ENCODE data around the gene DPP7. TPM values are rescaled to one million over a fixed set of nuclear protein-coding genes. Genes with fewer than 3 reads are reported as not detected.
"Not testable (repeated sequence)": the region's sequence is repeated elsewhere in the genome, so short reads cannot be mapped to it uniquely, and the experiment has no call there.

Gene DPP7
- total RNA-seq, 2 donors from 2014 or later, result 147 to 235 TPM

DNA sequence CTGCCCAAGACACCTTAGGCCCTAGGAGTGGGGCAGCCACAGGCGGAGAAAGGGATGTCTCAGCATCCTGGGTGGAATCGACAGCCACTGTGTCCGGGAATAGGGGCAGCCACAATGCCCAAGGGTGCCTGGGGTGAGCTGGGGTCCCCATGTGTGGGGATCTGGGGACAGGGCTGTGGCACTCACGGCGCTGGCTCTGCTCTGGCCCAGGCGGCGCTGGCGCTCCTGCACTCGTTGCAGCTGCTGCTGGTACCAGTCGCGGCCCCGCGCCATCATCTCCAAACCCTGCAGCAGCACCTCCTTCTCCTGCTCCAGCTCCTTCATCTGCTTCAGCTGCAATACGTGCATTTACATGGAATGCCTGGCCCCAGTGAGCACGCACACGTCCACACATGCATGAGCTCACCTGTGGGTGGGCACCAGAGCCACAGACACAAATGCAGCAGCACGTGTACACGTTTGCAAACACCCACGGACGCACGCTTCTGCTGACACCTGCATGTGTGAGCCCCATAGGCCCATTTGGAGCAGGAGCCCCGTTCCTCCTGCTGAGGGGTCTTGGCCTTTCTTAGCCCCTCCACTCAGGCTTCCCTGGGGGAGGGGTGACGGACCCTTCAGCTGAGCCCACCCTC lies 49.1 kb downstream of the DPP7 start:
- intact Hi-C loops (cut with DNase I), result loop anchor here (10.0 kb wide), 1 partner anchor 281 kb away; no protein-coding TSS in a partner anchor
- TF ChIP-seq POLR2AphosphoS5 (IDR thresholded peaks at IDR 0.05), result no peak
- no peak for TF ChIP-seq POLR2A (IDR thresholded peaks at IDR 0.05)
- TF ChIP-seq, protein P1, sequence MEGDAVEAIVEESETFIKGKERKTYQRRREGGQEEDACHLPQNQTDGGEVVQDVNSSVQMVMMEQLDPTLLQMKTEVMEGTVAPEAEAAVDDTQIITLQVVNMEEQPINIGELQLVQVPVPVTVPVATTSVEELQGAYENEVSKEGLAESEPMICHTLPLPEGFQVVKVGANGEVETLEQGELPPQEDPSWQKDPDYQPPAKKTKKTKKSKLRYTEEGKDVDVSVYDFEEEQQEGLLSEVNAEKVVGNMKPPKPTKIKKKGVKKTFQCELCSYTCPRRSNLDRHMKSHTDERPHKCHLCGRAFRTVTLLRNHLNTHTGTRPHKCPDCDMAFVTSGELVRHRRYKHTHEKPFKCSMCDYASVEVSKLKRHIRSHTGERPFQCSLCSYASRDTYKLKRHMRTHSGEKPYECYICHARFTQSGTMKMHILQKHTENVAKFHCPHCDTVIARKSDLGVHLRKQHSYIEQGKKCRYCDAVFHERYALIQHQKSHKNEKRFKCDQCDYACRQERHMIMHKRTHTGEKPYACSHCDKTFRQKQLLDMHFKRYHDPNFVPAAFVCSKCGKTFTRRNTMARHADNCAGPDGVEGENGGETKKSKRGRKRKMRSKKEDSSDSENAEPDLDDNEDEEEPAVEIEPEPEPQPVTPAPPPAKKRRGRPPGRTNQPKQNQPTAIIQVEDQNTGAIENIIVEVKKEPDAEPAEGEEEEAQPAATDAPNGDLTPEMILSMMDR (IDR thresholded peaks at IDR 0.05), result no peak
- Histone ChIP-seq H3K36me3 (no peaks in the 10 kb centered on the region), H3K4me3 (no peak overlapping the region), H3K27ac (no peak overlapping the region), H3K9me3 (no peaks in the 10 kb centered on the region), H3K27me3 (replicated peaks; ENCODE audit: insufficient read depth) (no peaks in the 10 kb centered on the region), H3K4me1 (replicated peaks) (peaks cover 3% of the 10 kb centered on the region)
- whole genome bisulfite sequencing, result 94% methylated on average over 23 of the region's 23 CpGs
- no peak for DNase-seq (ENCODE audit: low spot score)

DNA sequence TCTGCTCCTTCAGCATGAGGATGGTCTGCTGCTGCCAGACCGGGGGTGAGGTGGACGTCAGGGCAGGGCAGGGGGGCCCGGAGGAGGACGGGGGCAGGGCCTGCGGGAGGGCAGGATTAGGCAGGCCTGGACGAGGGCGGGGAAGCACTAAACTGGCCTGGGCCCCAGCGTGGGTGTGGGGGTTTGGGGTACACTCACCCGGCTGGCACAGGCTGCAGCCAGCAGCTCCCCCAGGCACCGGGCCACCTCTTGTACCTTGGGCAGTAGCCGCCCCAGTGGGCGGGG lies 49.7 kb downstream of the DPP7 start:
- no peak for TF ChIP-seq POLR2A (IDR thresholded peaks at IDR 0.05)
- no peak for TF ChIP-seq POLR2AphosphoS5 (IDR thresholded peaks at IDR 0.05)
- TF ChIP-seq, protein P1 (IDR thresholded peaks at IDR 0.05), result no peak
- Histone ChIP-seq H3K9me3 (no peaks in the 10 kb centered on the region), H3K4me3 (no peak overlapping the region), H3K36me3 (no peaks in the 10 kb centered on the region), H3K4me1 (replicated peaks) (peaks cover 3% of the 10 kb centered on the region), H3K27me3 (replicated peaks; ENCODE audit: insufficient read depth) (no peaks in the 10 kb centered on the region), H3K27ac (no peak overlapping the region)
- no peak for DNase-seq (ENCODE audit: low spot score)
- 62% methylated on average over 12 of the region's 12 CpGs for WGBS
- intact Hi-C loops (cut with DNase I), result loop anchor here (10.0 kb wide), 1 partner anchor 280 kb away; no protein-coding TSS in a partner anchor

DNA sequence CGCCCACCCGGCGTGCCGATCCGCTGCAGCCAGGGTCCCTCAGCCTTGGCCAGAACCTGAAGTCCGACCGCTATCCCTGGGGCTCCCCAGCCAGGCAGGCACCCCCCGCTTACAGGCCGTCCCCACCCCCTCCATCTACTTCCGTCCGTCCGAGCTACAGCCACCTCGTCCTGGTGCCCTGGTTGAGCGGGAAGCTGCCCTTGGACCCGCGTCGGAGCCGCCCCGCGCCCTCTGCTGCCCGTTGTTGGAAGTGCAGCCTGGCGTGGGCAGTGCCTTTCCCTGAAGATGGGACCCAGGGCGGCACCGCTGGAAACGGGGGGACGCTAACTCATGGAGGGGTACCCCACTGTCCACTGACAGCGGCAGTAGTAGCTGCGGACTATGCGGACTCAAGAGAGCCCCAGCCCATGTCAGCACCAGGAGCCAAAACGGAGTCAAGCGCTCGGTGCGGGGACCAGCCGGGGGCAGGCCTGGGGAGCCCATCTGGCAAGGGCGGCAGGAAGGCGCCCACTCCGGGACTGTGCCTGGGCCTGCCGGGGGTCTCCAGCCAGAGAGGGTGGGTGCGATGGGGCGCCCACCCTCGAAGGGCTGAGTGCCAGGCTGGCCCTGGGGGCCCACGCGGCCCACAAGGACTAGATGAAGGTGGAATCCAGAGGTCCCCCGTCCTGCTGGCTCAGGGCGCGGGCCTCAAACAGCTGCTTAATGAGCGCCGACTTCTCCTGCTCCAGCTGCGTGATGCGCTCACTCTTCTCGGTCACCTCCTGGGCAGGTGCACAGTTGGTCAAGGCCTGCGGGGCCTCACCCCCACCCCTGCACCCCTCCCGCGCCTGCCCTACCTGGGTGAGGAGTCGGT lies 50.3 kb downstream of the DPP7 start:
- no peak for DNase-seq (ENCODE audit: low spot score)
- Histone ChIP-seq H3K27ac (no peak overlapping the region), H3K4me3 (no peak overlapping the region), H3K4me1 (replicated peaks) (no peaks in the 10 kb centered on the region), H3K27me3 (replicated peaks; ENCODE audit: insufficient read depth) (no peaks in the 10 kb centered on the region), H3K9me3 (no peaks in the 10 kb centered on the region), H3K36me3 (no peaks in the 10 kb centered on the region)
- no peak for TF ChIP-seq POLR2A (IDR thresholded peaks at IDR 0.05)
- TF ChIP-seq POLR2AphosphoS5 (IDR thresholded peaks at IDR 0.05), result peak; percentile 52
- TF ChIP-seq, protein P1 (IDR thresholded peaks at IDR 0.05), result peak; percentile 89 to 97 (median 96)
- intact Hi-C loops (cut with DNase I), result loop anchor here (10.0 kb wide), 1 partner anchor 279 kb away; no protein-coding TSS in a partner anchor
- 48% methylated on average over 46 of the region's 55 CpGs for WGBS

DNA sequence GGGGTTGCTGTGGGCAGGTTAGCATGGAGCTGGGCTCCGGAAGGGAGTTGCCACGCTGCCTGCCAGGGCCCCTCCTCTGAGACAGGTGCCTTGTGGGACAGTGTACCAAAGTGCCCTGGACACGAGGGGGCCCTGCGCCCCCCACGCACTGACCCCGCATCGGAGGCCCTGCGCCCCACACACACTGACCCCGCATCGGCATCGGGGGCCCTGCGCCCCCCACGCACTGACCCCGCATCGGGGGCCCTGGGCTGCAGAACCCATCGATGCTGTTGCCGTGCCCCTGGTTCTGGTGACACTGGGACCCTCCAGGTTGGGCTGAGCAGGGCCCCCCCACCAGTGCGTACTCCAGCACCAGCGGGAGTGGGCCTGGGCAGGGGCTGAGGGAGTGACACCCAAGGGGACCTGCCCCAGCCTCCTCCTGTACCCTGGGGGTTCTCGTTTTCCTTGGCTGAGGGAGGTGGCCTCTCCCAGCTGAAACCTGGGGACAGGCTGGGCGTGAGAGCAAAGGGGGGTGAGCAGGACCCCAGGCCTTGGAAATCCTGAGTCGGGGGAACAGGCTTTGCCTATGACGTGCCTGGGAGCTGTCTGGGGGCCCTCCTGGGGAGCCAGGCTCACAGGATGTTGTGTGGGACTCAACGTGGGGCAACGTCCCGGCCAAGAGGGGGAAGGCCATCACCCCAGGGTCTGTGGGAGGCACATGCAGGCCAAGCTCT lies 51.1 kb downstream of the DPP7 start:
- H3K4me1 ChIP-seq (replicated peaks), result no peaks in the 10 kb centered on the region
- no peak for DNase-seq (ENCODE audit: low spot score)
- H3K4me3 ChIP-seq, result no peak overlapping the region
- H3K9me3 ChIP-seq, result no peaks in the 10 kb centered on the region
- no peaks in the 10 kb centered on the region for H3K36me3 ChIP-seq
- H3K27me3 ChIP-seq (replicated peaks; ENCODE audit: insufficient read depth), result no peaks in the 10 kb centered on the region
- intact Hi-C loops (cut with DNase I), result loop anchor here (10.0 kb wide), 1 partner anchor 279 kb away; no protein-coding TSS in a partner anchor
- 90% methylated on average over 8 of the region's 26 CpGs for WGBS
- no peak overlapping the region for H3K27ac ChIP-seq
- TF ChIP-seq POLR2AphosphoS5 (IDR thresholded peaks at IDR 0.05), result no peak
- no peak for TF ChIP-seq POLR2A (IDR thresholded peaks at IDR 0.05)
- TF ChIP-seq, protein P1 (IDR thresholded peaks at IDR 0.05), result no peak

DNA sequence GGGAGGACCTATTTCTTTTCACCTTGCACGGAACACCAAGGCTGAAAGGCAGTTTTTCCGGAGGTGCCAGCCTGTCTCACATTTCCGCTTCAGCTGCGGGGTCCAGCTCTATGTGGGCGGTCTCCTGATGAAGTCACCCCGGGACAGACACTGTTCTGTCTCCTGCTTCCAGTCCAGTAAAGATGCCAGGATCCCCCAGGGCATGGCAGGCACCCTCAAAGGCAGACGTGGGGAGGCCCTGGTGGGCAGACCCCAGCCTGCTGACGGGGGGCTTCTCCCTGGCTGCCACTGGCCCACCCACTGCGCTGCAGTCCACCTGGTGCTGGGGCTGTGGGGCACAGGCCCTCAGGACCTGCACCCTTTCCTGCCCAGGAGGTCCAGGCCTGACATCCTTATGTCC lies 51.7 kb downstream of the DPP7 start:
- 83% methylated on average over 7 of the region's 9 CpGs for WGBS
- intact Hi-C loops (cut with DNase I), result loop anchor here (10.0 kb wide), 1 partner anchor 278 kb away; no protein-coding TSS in a partner anchor
- not testable (repeated sequence) for H3K36me3 ChIP-seq; H3K4me1 ChIP-seq (replicated peaks); H3K9me3 ChIP-seq; H3K27me3 ChIP-seq (replicated peaks; ENCODE audit: insufficient read depth); H3K4me3 ChIP-seq; H3K27ac ChIP-seq; DNase-seq (ENCODE audit: low spot score)
